ENCODE measurements around the gene PPARGC1A. TPM values are rescaled to one million over a fixed set of nuclear protein-coding genes. Genes with fewer than 3 reads are reported as not detected.
A peak's percentile ranks its signal among the peaks of the same experiment; 100 is the strongest.

The PPARGC1A gene
- total and polyA plus RNA-seq, 2 experiments from 2014 or later = 17.7 to 42.3 TPM

DNA sequence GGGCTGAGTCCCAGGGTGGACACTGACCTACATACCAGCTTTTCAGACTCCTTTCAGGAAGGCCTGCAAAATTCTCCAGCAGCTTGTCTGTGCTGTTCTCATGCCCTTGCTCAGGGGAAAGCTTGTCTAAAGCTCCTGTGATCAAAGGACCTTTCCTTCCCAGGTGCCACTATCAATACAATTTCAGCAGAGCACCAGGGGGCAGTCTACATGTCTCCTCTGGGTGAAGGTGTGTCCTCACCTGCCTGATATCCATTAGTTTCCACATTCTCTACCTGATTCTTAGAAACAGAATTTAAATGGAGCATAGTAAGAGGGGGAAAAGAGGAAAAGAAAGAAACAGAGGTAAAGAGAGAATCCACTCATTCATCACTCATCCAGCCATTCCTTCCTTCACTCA, 114.2 kb downstream of the PPARGC1A start:
- TF ChIP-seq, protein P1, sequence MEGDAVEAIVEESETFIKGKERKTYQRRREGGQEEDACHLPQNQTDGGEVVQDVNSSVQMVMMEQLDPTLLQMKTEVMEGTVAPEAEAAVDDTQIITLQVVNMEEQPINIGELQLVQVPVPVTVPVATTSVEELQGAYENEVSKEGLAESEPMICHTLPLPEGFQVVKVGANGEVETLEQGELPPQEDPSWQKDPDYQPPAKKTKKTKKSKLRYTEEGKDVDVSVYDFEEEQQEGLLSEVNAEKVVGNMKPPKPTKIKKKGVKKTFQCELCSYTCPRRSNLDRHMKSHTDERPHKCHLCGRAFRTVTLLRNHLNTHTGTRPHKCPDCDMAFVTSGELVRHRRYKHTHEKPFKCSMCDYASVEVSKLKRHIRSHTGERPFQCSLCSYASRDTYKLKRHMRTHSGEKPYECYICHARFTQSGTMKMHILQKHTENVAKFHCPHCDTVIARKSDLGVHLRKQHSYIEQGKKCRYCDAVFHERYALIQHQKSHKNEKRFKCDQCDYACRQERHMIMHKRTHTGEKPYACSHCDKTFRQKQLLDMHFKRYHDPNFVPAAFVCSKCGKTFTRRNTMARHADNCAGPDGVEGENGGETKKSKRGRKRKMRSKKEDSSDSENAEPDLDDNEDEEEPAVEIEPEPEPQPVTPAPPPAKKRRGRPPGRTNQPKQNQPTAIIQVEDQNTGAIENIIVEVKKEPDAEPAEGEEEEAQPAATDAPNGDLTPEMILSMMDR (IDR thresholded peaks at IDR 0.05; ENCODE audit: low read depth, low read length) = no peak
- Histone ChIP-seq H3K27ac (no peak overlapping the region), H3K9me3 (ENCODE audit: low read depth) (no peaks in the 10 kb centered on the region), H3K27me3 (no peaks in the 10 kb centered on the region), H3K4me1 (ENCODE audit: low read depth) (no peaks in the 10 kb centered on the region), H3K4me3 (no peak overlapping the region), H3K36me3 (no peaks in the 10 kb centered on the region)
- no peak for DNase-seq (ENCODE audit: low read depth in 1 of 2, low spot score in 1 of 2)

DNA sequence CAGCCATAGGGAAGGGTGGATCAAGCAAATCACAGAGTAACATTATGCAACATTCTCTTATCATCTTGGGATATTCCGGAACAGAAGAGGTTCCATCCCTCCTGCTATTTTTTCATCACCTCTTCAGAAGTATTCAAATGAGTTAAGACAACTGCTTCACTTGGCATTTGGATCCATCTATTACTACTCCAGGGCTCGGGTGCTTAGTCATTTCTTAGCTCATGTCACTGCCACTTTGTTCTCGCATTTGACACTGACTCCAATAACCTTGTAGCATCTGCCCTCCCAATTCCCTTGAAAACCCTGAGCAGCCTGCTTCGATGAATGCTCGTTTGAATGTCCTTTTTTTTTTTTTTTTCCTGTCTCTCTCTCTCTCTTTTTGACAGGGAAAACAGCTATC, 114.9 kb downstream of the PPARGC1A start:
- TF ChIP-seq, protein P1 (IDR thresholded peaks at IDR 0.05; ENCODE audit: low read depth, low read length) = no peak

DNA sequence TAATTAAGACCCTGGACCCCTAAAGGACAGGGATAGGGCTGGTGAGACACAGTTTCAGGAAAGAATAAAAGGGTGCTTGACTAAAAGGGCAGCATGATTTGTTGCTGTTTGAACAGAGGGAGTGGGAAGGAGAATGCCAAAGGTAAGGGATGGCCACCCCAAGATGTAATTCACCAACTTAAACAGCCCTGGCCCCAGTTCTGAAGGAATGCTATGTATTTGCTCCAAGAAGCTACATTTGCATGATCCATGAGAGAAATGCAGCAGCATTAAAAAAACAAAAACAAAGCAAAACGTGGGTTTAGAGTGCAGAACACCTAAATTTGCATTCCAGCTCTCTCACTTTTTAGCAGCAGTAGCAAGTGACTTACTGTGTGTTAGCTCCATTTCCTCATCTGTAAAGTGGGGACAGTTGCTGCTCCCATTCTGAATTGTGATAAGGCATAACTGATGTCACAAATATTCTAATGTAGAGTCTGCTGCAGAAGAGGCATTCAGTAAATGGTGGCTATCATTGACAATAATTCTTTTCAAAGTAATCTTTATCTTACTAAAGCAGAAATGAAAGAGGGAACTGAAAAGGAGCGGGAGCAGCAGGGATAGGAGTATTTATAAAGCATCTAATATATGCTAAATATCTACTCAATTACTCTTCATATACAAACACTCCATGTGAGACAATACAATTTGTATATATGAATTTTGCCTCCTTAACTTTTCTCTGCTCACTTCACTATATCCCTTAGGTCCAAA, 115.8 kb downstream of the PPARGC1A start:
- no peak overlapping the region for H3K27ac ChIP-seq
- H3K9me3 ChIP-seq (ENCODE audit: low read depth) = no peaks in the 10 kb centered on the region

More for the DNA sequence above, 114.9 kb downstream of the PPARGC1A start:
- no peaks in the 10 kb centered on the region for H3K9me3 ChIP-seq (ENCODE audit: low read depth)
- no peak overlapping the region for H3K4me3 ChIP-seq
- no peak for DNase-seq (ENCODE audit: low read depth in 1 of 2, low spot score in 1 of 2)
- no peaks in the 10 kb centered on the region for H3K36me3 ChIP-seq
- no peak overlapping the region for H3K27ac ChIP-seq
- no peaks in the 10 kb centered on the region for H3K4me1 ChIP-seq (ENCODE audit: low read depth)
- H3K27me3 ChIP-seq = no peaks in the 10 kb centered on the region

DNA sequence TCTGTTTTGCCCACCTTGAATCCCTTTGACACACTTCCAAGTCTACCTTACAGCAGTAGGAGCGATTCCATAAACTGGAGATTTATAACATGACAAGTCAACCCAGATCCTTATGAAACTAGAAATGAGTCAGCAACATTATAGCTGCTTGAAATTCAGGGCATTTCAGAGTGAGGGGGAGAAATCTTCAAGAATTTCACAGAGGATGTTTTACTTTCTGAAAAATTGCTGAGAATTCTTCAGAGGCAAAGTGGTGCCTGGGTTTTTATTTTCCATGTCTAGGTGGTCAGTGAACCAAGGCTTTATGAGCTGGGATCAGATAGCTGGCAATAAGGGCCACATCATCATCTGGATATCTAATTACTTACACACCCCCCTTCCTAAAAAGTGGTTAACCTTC, 119.8 kb downstream of the PPARGC1A start:
- Histone ChIP-seq H3K27ac (no peak overlapping the region), H3K9me3 (ENCODE audit: low read depth) (no peaks in the 10 kb centered on the region), H3K4me3 (no peak overlapping the region), H3K27me3 (no peaks in the 10 kb centered on the region), H3K4me1 (ENCODE audit: low read depth) (no peaks in the 10 kb centered on the region), H3K36me3 (no peaks in the 10 kb centered on the region)
- TF ChIP-seq, protein P1 (IDR thresholded peaks at IDR 0.05; ENCODE audit: low read depth, low read length) = no peak
- peak in 1 of 2 donors; percentile 3 for DNase-seq (ENCODE audit: low read depth in 1 of 2, low spot score in 1 of 2)

More for the DNA sequence above, 115.8 kb downstream of the PPARGC1A start:
- Histone ChIP-seq H3K4me1 (ENCODE audit: low read depth) (no peaks in the 10 kb centered on the region), H3K36me3 (no peaks in the 10 kb centered on the region), H3K4me3 (no peak overlapping the region), H3K27me3 (no peaks in the 10 kb centered on the region)
- TF ChIP-seq, protein P1 (IDR thresholded peaks at IDR 0.05; ENCODE audit: low read depth, low read length) = no peak
- DNase-seq (ENCODE audit: low read depth in 1 of 2, low spot score in 1 of 2) = no peak

DNA sequence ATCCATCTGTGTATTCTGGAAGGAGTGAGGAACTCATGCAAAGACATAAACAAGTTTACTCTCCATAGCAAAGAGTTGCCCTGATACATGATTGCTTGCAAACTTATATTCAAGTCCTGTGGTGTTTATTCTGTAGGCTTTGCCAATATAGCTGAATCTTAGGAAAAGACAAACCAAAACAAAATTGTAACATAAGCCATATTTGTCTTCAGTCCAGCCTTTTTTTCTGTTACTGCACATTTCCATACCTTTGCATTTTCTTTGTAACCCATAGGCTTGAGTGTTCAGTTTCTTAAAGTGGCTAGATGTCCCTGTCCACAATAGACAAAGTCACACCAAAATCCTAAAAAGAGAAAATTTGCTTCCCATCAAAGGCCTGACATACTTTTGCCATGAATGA, 120.4 kb downstream of the PPARGC1A start:
- Histone ChIP-seq H3K27ac (no peak overlapping the region), H3K27me3 (no peaks in the 10 kb centered on the region), H3K4me1 (ENCODE audit: low read depth) (no peaks in the 10 kb centered on the region), H3K9me3 (ENCODE audit: low read depth) (no peaks in the 10 kb centered on the region), H3K4me3 (no peak overlapping the region), H3K36me3 (no peaks in the 10 kb centered on the region)
- TF ChIP-seq, protein P1 (IDR thresholded peaks at IDR 0.05; ENCODE audit: low read depth, low read length) = no peak
- no peak for DNase-seq (ENCODE audit: low read depth in 1 of 2, low spot score in 1 of 2)
